HFF-Myc (cell line): ENCODE results near the gene RIN2.

Experiments
- DNase-seq: peaks from one replicate; pipeline ENCODE4 v3.0.0-alpha.2; 2011; ENCODE audit warnings: low read depth; ENCODE audit errors: extremely low read depth
- H3K4me3 ChIP-seq: replicated peaks from 2 replicates; pipeline ENCODE4 v1.5.1; 2011; ENCODE audit warnings: low read depth, mild to moderate bottlenecking, control low read depth, low read length
- CTCF ChIP-seq: IDR thresholded peaks from 2 replicates; pipeline ENCODE4 v1.5.1; 2012; ENCODE audit warnings: mild to moderate bottlenecking, low read depth, low read length, control low read depth; ENCODE audit errors: missing control alignments

RIN2 gene

GRCh38 chr20:19735446-19735845 lies 22.6 kb upstream of the RIN2 start:
- peak; percentile 40 for DNase-seq
- no peak overlapping the region for H3K4me3 ChIP-seq
- no peak for TF ChIP-seq CTCF

GRCh38 chr20:19737025-19737424 lies 21.0 kb upstream of the RIN2 start:
- no peak overlapping the region for H3K4me3 ChIP-seq
- no peak for DNase-seq
- no peak for TF ChIP-seq CTCF

GRCh38 chr20:19738951-19739350 lies 19.1 kb upstream of the RIN2 start:
- H3K4me3 ChIP-seq = no peak overlapping the region
- TF ChIP-seq CTCF = no peak
- no peak for DNase-seq

GRCh38 chr20:19739351-19739750 lies 18.7 kb upstream of the RIN2 start:
- H3K4me3 ChIP-seq = no peak overlapping the region
- no peak for DNase-seq
- TF ChIP-seq CTCF = no peak

GRCh38 chr20:19740512-19740911 lies 17.5 kb upstream of the RIN2 start:
- no peak for DNase-seq
- no peak for TF ChIP-seq CTCF
- H3K4me3 ChIP-seq = no peak overlapping the region

- no peak for DNase-seq
- no peak for TF ChIP-seq CTCF
- no peak overlapping the region for H3K4me3 ChIP-seq
Observed at GRCh38 chr20:19741924-19742323, 16.1 kb upstream of the RIN2 start.

- H3K4me3 ChIP-seq = no peak overlapping the region
- no peak for TF ChIP-seq CTCF
- no peak for DNase-seq
Observed at GRCh38 chr20:19742974-19743639, 15.0 kb upstream of the RIN2 start.
